22Rv1 (cell line): ENCODE results near the gene TTC28.
"Not testable (repeated sequence)": the region's sequence is repeated elsewhere in the genome, so short reads cannot be mapped to it uniquely, and the experiment has no call there.

Source experiments
- H3K27ac ChIP-seq: fragments of 450-650 bp; 2 replicates; pipeline ENCODE4 v1.5.1; 2017
- CTCF ChIP-seq: fragments of 450-650 bp; IDR thresholded peaks from 2 replicates; pipeline ENCODE4 v1.5.1; 2017; ENCODE audit warnings: mild to moderate bottlenecking
- ZFX ChIP-seq: fragments of 450-650 bp; IDR thresholded peaks from 2 replicates; pipeline ENCODE4 v1.6.1; 2017; ENCODE audit warnings: antibody characterized with exemption, borderline replicate concordance

Gene TTC28

DNA sequence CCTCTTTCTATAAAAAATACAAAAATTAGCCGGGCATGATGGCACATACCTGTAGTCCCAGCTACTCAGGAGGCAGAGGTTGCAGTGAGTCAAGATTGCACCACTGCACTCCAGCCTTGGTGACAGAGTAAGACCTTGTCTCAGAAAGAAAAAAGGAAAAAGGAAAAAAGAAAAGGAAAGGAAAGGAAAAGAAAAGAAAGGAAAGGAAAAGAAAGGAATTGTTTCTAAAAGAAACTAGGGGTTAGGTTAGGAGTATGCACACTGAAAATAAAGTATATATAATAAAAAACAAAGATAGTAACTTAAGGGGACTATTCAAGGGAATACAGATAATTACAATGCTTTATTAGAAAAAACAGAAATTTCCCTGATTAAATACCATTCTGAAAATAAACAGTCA lies 50.9 kb downstream of the TTC28 start:
- H3K27ac ChIP-seq: no peak overlapping the region
- TF ChIP-seq ZFX (no peak), CTCF (no peak)

- no peak overlapping the region for H3K27ac ChIP-seq
- no peak for TF ChIP-seq CTCF
- no peak for TF ChIP-seq ZFX
Observed at GRCh38 chr22:28627791-28628190, 51.8 kb downstream of the TTC28 start.

DNA sequence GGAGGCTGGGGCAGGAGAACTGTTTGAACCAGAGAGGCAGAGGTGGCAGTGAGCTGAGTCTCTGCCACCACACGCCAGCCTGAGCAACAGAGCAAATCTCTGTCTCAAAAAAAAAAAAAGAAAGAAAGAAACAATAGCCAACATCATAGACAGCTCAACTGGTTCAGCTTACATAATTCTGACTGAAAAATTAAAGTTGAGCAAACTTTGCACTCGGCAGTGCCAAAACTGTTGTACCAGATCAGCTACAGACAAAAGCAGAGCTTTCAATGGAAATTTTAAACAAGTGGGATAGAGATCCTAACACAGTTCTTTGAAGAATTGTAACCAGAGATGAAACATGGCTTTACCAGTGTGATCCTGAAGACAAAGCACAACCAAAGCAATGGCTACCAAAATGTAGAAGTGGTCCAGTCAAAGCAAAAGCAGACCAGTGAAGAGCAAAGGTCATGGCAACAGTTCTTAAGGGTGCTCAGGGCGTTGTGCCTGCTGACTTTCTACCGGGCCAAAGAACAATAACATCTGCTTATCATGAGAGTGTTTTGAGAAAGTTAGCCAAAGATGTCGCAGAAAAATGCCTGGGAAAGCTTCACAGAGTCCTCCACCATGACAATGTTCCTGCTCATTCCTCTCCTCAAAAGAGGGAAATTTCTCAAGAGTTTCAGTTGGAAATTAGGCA lies 59.3 kb downstream of the TTC28 start:
- H3K27ac ChIP-seq: no peak overlapping the region
- no peak for TF ChIP-seq CTCF
- no peak for TF ChIP-seq ZFX

GRCh38 chr22:28619236-28619635 lies 60.4 kb downstream of the TTC28 start:
- no peak overlapping the region for H3K27ac ChIP-seq
- TF ChIP-seq ZFX (no peak), CTCF (no peak)

DNA sequence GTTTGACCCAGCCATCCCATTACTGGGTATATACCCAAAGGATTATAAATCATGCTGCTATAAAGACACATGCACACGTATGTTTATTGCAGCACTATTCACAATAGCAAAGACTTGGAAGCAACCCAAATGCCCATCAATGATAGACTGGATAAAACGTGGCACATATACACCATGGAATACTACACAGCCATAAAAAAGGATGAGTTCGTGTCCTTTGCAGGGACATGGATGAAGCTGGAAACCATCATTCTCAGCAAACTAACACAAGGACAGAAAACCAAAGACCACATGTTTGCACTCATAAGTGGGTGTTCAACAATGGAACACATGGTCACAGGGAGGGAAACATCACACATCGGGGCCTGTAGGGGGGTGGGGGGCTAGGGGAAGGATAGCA lies 64.2 kb downstream of the TTC28 start:
- H3K27ac ChIP-seq: not testable (repeated sequence)

DNA sequence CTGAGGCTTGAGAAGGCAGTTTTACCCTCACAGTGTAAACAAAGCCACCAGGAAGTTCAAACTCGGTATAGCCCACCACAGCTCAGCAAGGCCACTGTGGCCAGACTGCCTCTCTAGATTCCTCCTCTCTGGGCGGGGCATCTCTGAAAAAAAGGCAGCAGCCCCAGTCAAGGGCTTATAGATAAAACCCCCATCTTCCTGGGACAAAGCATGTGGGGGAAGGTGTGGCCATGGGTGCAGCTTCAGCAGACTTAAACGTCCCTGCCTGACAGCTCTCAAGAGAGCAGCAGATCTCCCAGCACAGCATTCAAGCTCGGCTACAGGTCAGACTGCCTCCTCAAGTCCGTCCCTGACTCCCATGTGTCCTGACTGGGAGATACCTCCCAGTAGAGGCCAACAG lies 69.7 kb downstream of the TTC28 start:
- TF ChIP-seq CTCF (no peak), ZFX (no peak)
- H3K27ac ChIP-seq: no peak overlapping the region

- no peak overlapping the region for H3K27ac ChIP-seq
- TF ChIP-seq ZFX (no peak), CTCF (no peak)
Observed at GRCh38 chr22:28608546-28608945, 71.1 kb downstream of the TTC28 start.

DNA sequence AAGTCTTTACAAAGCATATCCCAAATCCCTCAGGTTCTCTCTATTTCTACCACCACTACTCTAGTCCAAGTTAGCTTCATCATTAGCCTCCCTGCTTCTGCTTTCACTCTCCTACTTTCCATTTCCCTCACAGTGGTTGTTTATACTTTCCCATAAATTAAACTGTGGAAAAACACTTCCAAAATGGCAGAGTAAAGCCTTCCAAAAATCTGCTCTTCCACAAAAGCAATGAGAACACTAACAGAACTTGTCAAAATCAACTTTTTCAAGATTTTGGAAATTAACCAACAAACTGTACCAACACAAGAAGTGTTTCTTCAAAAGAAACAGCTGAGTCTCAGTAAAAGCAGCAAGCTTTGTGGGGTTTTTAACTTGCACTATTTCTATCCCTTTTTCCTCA lies 71.8 kb downstream of the TTC28 start:
- H3K27ac ChIP-seq: no peak overlapping the region
- no peak for TF ChIP-seq ZFX
- TF ChIP-seq CTCF: no peak
